HG03159 (cell line): ENCODE measurements around the gene CCDC51.

ENCODE experiments used
- ATAC-seq: cut with Tn5 transposase; IDR thresholded peaks from one replicate; pipeline ENCODE4 v1.9.1; 2021; ENCODE audit warnings: mild to moderate bottlenecking, moderate library complexity; ENCODE audit not compliant: unreplicated experiment

CCDC51 gene

DNA sequence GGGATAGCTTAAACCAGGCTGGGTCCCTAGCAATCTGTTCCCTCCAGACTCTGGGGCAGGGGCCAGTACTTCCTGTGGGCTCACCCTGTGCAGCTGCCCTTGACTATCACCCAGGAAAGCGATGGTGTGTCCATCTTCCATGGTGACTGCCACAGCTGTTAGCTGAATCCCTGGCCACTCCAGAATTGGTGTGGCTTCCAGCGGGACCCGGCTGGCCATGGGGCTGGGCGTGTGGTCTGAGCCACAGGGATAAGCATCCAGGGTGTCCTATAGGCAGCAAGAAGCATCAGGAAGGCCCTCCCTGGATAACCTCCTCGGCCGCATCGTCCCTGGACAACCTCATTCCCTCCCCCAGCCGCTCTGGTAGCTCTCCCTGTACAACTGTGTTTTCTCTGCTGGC lies 17.2 kb downstream of the CCDC51 start:
- ATAC-seq, result no peak

GRCh38 chr3:48422272-48422671 lies 17.6 kb downstream of the CCDC51 start:
- no peak for ATAC-seq

DNA sequence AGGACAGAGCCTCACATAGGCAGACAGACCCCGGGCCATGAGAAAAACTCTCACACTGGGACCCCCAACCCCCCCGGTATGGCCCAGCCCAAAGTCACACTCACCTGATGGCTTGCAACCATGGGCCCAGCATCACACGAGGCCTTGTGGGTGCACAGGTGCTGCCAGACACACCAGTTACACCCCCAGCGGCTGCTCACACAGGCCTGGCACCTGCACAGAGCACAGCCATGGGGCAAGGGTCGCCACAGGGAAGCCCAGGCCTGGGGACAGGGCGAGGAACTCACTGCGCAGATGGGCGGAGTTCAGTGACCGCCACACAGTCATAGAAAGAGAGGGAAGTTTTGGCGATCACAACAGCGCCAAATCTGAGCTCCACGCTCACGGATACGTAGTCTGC lies 19.4 kb downstream of the CCDC51 start:
- ATAC-seq, result no peak

DNA sequence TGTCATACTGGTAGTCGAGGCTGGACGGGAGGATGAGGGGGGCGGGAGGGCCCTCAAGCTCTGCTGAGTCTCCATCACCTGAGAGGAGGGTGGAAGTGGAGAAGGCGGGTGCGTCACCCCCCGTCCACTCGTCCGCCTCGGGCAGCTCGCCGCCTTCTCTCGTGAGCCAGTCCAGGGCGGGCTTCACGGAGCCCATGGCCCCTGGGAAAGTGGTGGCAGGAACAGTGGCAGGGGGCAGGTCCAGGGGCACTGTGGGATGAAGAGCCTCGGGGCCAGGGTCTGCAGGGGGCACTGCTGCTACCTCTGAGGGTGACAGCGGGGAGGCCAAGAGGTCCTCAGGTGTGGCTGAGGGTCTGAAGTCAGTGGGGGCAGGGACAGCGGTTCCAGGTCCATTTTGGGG lies 20.3 kb downstream of the CCDC51 start:
- ATAC-seq, result no peak

DNA sequence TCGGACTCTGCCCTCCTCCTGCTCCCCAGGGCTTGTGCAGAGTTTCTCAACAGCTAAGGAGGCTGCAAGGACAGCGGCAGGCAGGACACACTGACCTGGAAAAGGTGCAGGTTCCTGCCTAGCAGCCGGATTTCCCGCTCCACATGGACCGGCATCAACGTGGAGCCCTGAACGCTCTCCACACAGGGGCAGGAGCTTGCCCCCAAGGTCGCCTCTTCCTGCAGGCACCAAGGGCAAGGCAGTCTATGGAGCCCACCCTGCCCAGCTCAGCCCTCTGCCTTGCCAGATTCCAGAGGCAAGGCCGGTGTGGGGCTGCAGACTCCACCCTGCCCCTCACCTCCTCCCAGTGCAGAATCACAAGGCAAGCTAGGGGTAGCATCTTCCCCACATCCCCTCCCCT lies 20.8 kb downstream of the CCDC51 start:
- ATAC-seq, result no peak

GRCh38 chr3:48418651-48419050 lies 21.3 kb downstream of the CCDC51 start:
- no peak for ATAC-seq

DNA sequence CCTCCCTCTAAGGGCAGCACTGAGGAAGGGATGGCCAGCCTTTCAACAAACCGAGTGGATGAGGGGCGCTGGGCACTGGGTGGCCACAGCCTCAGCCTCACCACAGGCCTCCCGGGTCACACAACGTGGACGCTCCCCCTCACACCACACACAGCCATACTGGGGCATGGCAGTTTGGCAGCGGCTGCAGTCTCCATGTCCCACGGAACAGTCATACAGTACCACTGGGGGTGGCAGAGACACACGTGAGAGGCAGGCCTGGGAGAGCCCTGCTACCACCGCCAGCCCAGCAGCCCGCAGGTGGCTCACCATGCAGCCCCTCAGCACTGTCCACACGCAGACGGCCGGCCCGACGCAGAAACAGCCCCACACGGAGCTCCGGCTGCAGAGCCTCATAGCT lies 21.8 kb downstream of the CCDC51 start:
- no peak for ATAC-seq

- no peak for ATAC-seq
Observed at GRCh38 chr3:48417529-48418108, 22.3 kb downstream of the CCDC51 start.

DNA sequence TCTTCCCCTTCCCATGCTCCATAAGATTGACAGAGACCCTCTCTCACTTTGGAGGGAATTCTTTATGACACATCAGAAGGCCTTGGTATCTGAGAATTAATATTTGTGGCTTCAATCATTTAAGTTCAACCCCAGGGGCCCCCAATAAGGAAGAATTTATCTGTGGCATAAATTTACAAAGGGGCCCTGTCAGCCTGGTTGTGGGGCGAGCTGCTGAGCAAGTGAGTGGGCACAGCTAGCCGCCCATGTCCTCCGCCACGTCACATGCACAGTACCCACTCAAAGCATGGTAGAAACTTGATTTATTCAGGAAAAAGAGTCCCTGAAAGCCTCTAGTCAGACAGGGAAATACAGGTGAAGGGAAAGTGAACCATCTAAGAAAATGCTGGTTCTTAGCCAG lies 23.4 kb downstream of the CCDC51 start:
- no peak for ATAC-seq

- no peak for ATAC-seq
Observed at GRCh38 chr3:48416091-48416505, 23.8 kb downstream of the CCDC51 start.

- no peak for ATAC-seq
Observed at GRCh38 chr3:48415251-48415953, 24.5 kb downstream of the CCDC51 start.

DNA sequence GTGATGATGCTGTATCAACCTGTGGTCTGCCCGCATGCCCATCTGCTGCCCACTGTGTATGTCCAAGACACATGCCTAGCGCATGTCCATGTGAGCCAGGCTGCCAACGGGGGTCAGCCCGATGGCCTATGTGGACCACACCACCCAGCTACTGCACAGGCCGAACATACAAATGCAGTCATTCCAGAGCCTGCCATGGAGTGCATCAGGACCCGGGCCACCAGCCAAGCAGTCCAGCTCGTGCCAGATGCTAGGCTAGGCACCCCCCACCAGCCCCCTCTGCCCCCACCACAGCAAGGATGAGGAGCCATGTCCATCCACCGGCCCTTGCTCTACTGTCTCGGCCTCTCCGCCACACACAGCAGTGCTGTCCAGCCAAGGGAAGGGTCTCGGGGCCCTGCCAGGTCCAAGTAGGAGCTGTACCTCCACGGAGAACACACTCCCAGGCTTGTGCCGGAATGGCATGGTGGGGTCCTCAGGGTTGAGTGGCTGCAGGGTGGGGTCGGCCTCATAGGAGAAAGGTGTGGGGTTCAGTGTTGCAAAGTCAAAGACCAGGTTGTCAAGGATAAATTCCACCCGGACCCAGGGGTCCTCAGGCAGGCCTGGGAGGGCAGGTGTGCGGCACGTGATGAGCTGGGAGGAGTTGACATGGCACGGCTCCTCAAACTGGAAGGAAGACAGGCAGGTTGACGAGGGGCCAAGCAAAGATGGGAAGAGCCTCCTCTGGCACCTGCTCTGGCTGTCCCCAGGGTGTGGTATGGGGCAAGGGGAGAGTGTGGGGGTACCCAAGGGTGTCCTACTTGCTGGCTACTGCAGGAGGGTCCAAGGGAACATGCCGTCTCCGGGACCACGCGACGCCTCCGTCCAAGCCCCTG lies 25.3 kb downstream of the CCDC51 start:
- ATAC-seq, result no peak

- ATAC-seq, result no peak
Observed at GRCh38 chr3:48413611-48414010, 26.3 kb downstream of the CCDC51 start.

- ATAC-seq, result no peak
Observed at GRCh38 chr3:48413086-48413485, 26.8 kb downstream of the CCDC51 start.

GRCh38 chr3:48412375-48413001 lies 27.4 kb downstream of the CCDC51 start:
- no peak for ATAC-seq

DNA sequence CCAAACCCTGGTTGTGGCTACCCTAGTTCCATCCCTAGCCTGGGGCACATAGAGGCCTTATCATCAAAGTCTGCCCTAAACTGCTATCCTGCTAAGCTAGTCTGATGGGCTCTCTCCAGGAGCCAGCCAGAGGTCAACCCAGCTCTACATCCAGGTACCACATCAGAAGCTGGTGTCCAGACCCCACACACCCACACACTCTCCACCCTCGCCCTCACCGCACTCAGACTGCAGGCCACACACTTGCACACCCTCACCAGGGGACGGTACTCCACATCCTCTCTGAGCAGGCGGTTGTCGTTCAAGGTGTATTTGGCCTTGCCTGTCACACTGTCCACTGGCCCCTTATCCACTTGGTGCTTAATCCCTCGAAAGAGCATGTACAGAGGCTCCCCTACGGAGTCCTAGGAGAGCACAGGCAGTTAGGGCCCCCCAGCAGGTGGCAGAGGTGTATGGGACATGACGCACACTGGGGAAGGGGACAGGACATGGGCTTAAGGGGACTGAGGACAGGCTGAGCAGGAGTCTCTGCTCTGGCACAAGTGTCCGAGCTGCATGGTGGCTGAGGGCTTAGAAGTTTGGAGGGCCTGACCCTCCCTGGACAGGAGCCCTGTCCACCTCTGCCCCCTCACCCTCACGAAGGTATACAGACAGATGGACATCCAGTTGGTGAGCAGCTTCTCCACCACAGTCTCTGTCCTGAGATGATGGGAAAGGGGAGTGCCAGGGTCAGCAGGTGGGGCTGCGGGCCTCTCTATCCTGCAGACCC lies 28.1 kb downstream of the CCDC51 start:
- ATAC-seq, result no peak

- no peak for ATAC-seq
Observed at GRCh38 chr3:48411041-48411588, 28.8 kb downstream of the CCDC51 start.

DNA sequence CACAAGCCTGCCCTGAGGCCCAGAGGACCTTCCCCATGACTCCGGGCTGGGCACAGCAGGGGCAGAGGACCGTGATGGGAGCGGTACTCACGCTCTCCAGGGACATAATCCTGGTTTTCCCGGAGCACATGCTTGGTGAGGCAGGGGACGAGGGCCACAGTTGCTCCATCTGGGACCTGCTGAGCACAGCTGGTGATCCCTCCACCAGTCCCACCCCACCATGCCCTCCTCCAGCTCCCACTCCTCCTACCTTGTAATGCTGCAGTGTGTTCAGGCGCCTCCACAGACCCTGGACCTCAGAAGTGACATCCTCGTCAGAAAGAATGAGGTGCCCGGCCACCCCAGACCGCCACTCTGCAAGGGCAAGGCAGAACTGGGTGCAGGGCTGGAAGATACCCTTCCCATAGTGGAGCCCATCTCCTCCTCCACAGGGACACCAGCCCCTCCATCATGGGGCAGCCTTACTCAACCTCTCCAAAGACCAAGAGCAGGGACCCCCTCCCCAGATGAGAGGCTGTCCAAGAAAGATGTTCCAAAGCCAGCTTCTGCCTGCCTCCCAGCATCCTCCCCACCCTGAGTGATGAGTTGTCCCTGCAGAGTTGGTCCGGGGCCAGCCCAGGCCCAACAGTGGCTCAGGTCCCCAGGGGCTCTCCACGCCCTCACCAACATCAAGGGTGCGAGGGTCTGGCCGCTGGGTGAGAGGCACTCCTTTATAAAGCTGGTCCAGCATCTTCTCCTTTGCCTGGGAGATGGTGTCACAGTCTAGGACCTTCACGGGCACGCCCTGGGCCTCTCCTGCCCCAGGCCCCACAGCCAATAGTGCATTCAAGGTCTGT lies 29.5 kb downstream of the CCDC51 start:
- no peak for ATAC-seq
